Ishikawa (cell line): ENCODE measurements around the gene CTSL.

Experiments
- CEBPB ChIP-seq: IDR thresholded peaks from 2 replicates; pipeline ENCODE4 v1.6.1; 2012
- CREB1 ChIP-seq: IDR thresholded peaks from 2 replicates; pipeline ENCODE4 v1.6.1; 2012; ENCODE audit warnings: low read depth
- EGR1 ChIP-seq: IDR thresholded peaks from 2 replicates; pipeline ENCODE4 v1.6.1; 2012
- EP300 ChIP-seq: IDR thresholded peaks from 2 replicates; pipeline ENCODE4 v1.6.1; 2012; ENCODE audit warnings: borderline replicate concordance
- FOXM1 ChIP-seq: IDR thresholded peaks from 2 replicates; pipeline ENCODE4 v1.6.1; 2012; ENCODE audit warnings: low read depth, borderline replicate concordance
- MAX ChIP-seq: IDR thresholded peaks from 2 replicates; pipeline ENCODE4 v1.6.1; 2012
- NFIC ChIP-seq: IDR thresholded peaks from 2 replicates; pipeline ENCODE4 v1.6.1; 2012
- RAD21 ChIP-seq: IDR thresholded peaks from 2 replicates; pipeline ENCODE4 v1.6.1; 2012; ENCODE audit warnings: low read depth
- REST ChIP-seq: IDR thresholded peaks from 2 replicates; pipeline ENCODE4 v1.6.1; 2012; ENCODE audit warnings: low read depth, mild to moderate bottlenecking
- TAF1 ChIP-seq: IDR thresholded peaks from 2 replicates; pipeline ENCODE4 v1.6.1; 2012; ENCODE audit warnings: low read depth, mild to moderate bottlenecking
- TCF12 ChIP-seq: IDR thresholded peaks from 2 replicates; pipeline ENCODE4 v1.6.1; 2012; ENCODE audit warnings: low read depth
- TEAD4 ChIP-seq: IDR thresholded peaks from 2 replicates; pipeline ENCODE4 v1.6.1; 2012
- USF1 ChIP-seq: IDR thresholded peaks from 2 replicates; pipeline ENCODE4 v1.6.1; 2012
- YY1 ChIP-seq: IDR thresholded peaks from 2 replicates; pipeline ENCODE4 v1.6.1; 2012; ENCODE audit warnings: low read depth
- ZBTB7A ChIP-seq: IDR thresholded peaks from 2 replicates; pipeline ENCODE4 v1.6.1; 2012; ENCODE audit warnings: low read depth

The CTSL gene

GRCh38 chr9:87703636-87704276 is 22.2 kb upstream of the CTSL start:
- TF ChIP-seq TCF12 (no peak), FOXM1 (no peak)

GRCh38 chr9:87704342-87704741 is 21.6 kb upstream of the CTSL start:
- TF ChIP-seq YY1 (no peak), ZBTB7A (no peak), RAD21 (no peak), EP300 (no peak), CREB1 (no peak), USF1 (no peak), NFIC (no peak), CEBPB (no peak), FOXM1 (no peak), REST (no peak), TCF12 (no peak), TAF1 (no peak), TEAD4 (no peak), MAX (no peak), EGR1 (no peak)

- no peak for TF ChIP-seq RAD21
- no peak for TF ChIP-seq NFIC
- TF ChIP-seq TEAD4: no peak
- TF ChIP-seq CREB1: no peak
- TF ChIP-seq MAX: no peak
- no peak for TF ChIP-seq FOXM1
- no peak for TF ChIP-seq REST
These were observed 19.7 kb upstream of the CTSL start for GRCh38 chr9:87706066-87706739.

- no peak for TF ChIP-seq CEBPB
- TF ChIP-seq TAF1: no peak
- TF ChIP-seq ZBTB7A: no peak
- no peak for TF ChIP-seq EP300
- no peak for TF ChIP-seq REST
- TF ChIP-seq TEAD4: no peak
- TF ChIP-seq RAD21: no peak
- no peak for TF ChIP-seq FOXM1
- no peak for TF ChIP-seq EGR1
- no peak for TF ChIP-seq YY1
- no peak for TF ChIP-seq USF1
- no peak for TF ChIP-seq CREB1
- no peak for TF ChIP-seq MAX
- TF ChIP-seq TCF12: no peak
These were observed 18.0 kb upstream of the CTSL start for GRCh38 chr9:87707805-87708506.
